Left lung (tissue), 10 donors: ENCODE data around the gene SEL1L. TPM values are rescaled to one million over a fixed set of nuclear protein-coding genes. Genes with fewer than 3 reads are reported as not detected.

ENCODE experiments used
- ATAC-seq: fragments of 200-7000 bp; cut with Tn5 transposase; one replicate; pipeline ENCODE4 v1.9.1; 2020; ENCODE audit warnings: moderate library complexity
- DNase-seq, 4 donors: peaks; one replicate each; pipeline ENCODE4 v3.0.0-alpha.2; 2013 to 2020
- H3K27ac ChIP-seq, 2 donors: fragments of 200-600 bp; sonication (generic) in 1 of 2; one replicate each; pipeline versions ENCODE4 v1.5.0 to v1.8.0; 2020 to 2021
- H3K27me3 ChIP-seq, 2 donors: fragments of 200-600 bp; sonication (generic) in 1 of 2; one replicate each; pipeline versions ENCODE4 v1.5.0 to v1.8.0; 2020 to 2021
- H3K36me3 ChIP-seq, 2 donors: fragments of 200-600 bp; sonication (generic) in 1 of 2; one replicate each; pipeline versions ENCODE4 v1.5.0 to v1.8.0; 2020 to 2021
- H3K4me1 ChIP-seq, 2 donors: fragments of 200-600 bp; one replicate each; pipeline ENCODE4 v1.8.0; 2021
- H3K4me3 ChIP-seq, 2 donors: fragments of 200-600 bp; sonication (generic) in 1 of 2; one replicate each; pipeline versions ENCODE4 v1.5.0 to v1.8.0; 2020 to 2021; ENCODE audit warnings: mild to moderate bottlenecking in 1 of 2
- H3K9me3 ChIP-seq, 2 donors: fragments of 200-600 bp; sonication (generic) in 1 of 2; one replicate each; pipeline versions ENCODE4 v1.5.0 to v1.8.0; 2020 to 2021
- intact Hi-C, 2 donors: fragments of 100-400 bp; cut with DNase I; formaldehyde crosslinking; loops; one replicate each; pipeline versions ENCODE4 v1.11.2 to v1.14.2; 2022
- polyA plus RNA-seq, 6 donors: library from polyadenylated mRNA; unstranded; fragments of 120-200 nt; gene quantifications; one replicate each; pipeline ENCODE4 v1.2.1, GENCODE V29; 2013; ENCODE audit not compliant: insufficient read length in 6 of 6
- total RNA-seq, 2 donors: library from RNA; stranded (reverse); fragmentation: NEBNext Ultra II Directional; extraction: Animal tissue kit (Norgen Biotek cat#: 25700); gene quantifications; one replicate each; pipeline ENCODE4 v1.2.1, GENCODE V29; 2021
- TF ChIP-seq, protein P1 (sequence below), 2 donors: fragments of 200-600 bp; sonication (generic) in 1 of 2; IDR thresholded peaks; one replicate each; pipeline versions ENCODE4 v1.5.0 to v1.8.0; 2021; ENCODE audit warnings: antibody characterized with exemption in 2 of 2
- donor health status: DM: no; HTN: yes; CAD: no.
- donor health status: DM: no; HTN: no; CAD: no.

SEL1L gene
- total and polyA plus RNA-seq, 8 donors = 57.7 to 112 (median 63.4) TPM

DNA sequence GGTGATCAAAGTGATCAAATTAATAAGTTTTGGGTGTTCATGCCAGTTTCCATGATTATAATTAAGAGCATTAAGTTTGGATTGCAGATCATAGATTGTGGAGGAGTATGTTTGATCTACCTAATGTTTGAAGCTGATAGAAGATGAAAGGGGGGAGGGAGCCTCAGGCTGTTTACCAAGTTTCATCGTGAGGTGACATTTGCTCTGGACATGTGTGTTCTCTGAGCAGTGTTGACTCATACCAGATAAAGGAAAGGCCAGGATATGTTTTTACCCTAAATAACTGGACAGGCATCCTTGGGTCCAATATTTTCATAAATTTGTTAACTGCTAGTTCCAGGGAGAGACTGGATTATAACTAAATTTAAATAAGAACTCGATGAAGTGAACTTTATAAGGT is 3.5 kb upstream of the SEL1L start:
- Histone ChIP-seq H3K4me1 (peaks cover 9 to 19% of the 10 kb centered on the region in 2 donors), H3K4me3 (no peak overlapping the region), H3K27me3 (peaks cover 0 to 22% of the 10 kb centered on the region in 2 donors), H3K36me3 (no peaks in the 10 kb centered on the region), H3K27ac (no peak overlapping the region), H3K9me3 (peaks cover 0 to 7% of the 10 kb centered on the region in 2 donors)
- ATAC-seq = no peak
- TF ChIP-seq, protein P1, sequence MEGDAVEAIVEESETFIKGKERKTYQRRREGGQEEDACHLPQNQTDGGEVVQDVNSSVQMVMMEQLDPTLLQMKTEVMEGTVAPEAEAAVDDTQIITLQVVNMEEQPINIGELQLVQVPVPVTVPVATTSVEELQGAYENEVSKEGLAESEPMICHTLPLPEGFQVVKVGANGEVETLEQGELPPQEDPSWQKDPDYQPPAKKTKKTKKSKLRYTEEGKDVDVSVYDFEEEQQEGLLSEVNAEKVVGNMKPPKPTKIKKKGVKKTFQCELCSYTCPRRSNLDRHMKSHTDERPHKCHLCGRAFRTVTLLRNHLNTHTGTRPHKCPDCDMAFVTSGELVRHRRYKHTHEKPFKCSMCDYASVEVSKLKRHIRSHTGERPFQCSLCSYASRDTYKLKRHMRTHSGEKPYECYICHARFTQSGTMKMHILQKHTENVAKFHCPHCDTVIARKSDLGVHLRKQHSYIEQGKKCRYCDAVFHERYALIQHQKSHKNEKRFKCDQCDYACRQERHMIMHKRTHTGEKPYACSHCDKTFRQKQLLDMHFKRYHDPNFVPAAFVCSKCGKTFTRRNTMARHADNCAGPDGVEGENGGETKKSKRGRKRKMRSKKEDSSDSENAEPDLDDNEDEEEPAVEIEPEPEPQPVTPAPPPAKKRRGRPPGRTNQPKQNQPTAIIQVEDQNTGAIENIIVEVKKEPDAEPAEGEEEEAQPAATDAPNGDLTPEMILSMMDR (IDR thresholded peaks at IDR 0.05) = no peak
- DNase-seq = no peak
- intact Hi-C loops = no loop called here

DNA sequence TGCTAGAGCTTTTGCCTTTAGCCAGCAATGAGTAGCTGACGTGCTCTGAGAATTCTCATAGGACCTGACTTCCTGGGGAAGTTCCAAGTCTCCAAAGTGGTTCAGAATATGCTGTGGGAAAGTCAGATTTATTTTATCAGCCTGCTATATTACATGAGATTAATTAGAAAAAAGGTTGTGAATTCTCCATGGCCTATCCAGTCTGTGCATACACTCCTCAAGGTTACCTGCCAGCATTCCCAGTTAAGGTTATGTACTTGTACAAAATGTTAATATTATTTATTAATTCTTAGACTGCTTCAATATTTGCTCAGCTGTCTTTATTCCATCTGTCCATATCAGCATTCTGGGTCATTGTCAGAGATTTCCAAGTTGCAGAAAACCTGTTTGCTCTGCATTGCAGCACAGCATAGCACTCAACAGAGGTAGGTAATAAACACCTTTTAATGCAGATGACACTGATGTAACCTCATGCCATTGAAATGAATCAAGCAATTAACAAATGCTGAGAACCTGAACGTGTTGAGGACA is 2.7 kb upstream of the SEL1L start:
- H3K4me1 ChIP-seq = peaks cover 10 to 28% of the 10 kb centered on the region in 2 donors
- H3K36me3 ChIP-seq = no peaks in the 10 kb centered on the region
- ATAC-seq (no peak), DNase-seq (no peak)
- intact Hi-C loops = no loop called here
- H3K9me3 ChIP-seq = peaks cover 0 to 7% of the 10 kb centered on the region in 2 donors
- TF ChIP-seq, protein P1 (IDR thresholded peaks at IDR 0.05) = no peak
- H3K27ac ChIP-seq = no peak overlapping the region
- no peak overlapping the region for H3K4me3 ChIP-seq
- peaks cover 0 to 19% of the 10 kb centered on the region in 2 donors for H3K27me3 ChIP-seq

DNA sequence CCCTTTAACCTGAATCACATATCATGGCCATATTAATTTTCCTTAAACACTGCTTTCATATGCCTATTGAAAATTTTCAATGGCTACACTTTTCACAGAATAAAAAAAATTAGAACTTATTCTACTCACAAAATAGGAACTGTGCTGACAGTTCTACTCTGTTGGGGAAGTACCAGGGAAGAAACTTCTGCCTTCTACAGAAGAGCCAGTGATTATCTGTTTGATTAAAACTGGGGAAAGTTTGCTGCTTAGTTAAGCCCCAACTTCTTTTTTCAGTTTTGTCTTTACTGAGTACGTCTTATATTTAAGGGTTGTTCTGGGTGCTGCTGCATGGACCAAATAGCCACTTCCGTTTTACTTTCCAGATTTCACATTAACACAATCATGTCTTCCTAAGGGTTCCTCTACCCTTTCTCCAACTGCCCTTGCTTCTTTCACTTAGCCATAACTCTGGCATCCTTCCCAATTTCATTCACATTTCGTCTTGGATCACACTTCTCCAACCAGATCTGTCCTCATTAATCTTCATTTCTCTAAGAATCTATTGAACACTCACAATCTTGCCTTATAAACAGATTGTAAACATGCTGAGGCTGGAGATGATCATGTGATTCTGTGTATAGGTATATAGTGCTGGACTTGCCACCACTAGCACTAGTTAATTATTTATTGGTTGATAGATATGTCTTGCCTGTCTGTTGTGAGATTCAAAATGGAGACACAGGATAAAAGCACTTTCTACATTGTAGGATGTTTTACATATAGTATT is 1.9 kb upstream of the SEL1L start:
- Histone ChIP-seq H3K4me3 (no peak overlapping the region), H3K36me3 (no peaks in the 10 kb centered on the region), H3K27ac (no peak overlapping the region), H3K4me1 (peaks cover 10 to 35% of the 10 kb centered on the region in 2 donors), H3K27me3 (peaks cover 0 to 12% of the 10 kb centered on the region in 2 donors), H3K9me3 (peaks cover 0 to 7% of the 10 kb centered on the region in 2 donors)
- intact Hi-C loops = no loop called here
- TF ChIP-seq, protein P1 (IDR thresholded peaks at IDR 0.05) = no peak
- no peak for DNase-seq
- no peak for ATAC-seq

DNA sequence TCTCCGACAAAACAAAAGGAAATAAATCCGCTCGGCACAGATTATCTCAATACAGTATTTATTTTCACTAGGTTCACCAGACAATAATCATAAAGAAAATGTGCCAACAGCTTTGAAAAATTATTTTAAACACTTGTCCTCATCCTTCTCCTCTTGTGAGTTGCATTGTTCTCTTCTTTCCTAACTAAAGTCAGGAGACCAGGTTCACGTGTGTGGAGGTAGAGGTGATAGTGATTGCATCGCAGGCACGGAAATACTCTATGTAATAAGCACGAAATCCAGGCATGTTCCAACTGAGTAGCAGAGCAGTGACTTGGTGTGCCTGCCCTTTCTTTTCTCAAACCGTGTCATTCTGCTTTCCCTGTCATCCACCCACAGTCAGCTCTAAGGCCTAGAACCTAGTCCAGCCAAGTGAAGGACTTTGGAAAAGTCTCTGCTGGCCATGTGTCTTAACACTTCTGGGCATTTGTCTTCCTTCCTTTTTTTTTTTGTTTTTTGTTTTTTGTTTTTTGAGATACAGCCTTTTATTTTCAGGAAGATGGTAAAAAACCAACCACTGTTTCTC is 939 bp upstream of the SEL1L start:
- Histone ChIP-seq H3K27me3 (peaks cover 0 to 2% of the 10 kb centered on the region in 2 donors), H3K36me3 (no peaks in the 10 kb centered on the region), H3K4me1 (peaks cover 10 to 45% of the 10 kb centered on the region in 2 donors), H3K27ac (peak overlapping the region in 1 of 2 donors; percentile 26), H3K9me3 (peaks cover 0 to 7% of the 10 kb centered on the region in 2 donors), H3K4me3 (no peak overlapping the region)
- intact Hi-C loops = no loop called here
- ATAC-seq = no peak
- TF ChIP-seq, protein P1 (IDR thresholded peaks at IDR 0.05) = no peak
- DNase-seq = no peak

DNA sequence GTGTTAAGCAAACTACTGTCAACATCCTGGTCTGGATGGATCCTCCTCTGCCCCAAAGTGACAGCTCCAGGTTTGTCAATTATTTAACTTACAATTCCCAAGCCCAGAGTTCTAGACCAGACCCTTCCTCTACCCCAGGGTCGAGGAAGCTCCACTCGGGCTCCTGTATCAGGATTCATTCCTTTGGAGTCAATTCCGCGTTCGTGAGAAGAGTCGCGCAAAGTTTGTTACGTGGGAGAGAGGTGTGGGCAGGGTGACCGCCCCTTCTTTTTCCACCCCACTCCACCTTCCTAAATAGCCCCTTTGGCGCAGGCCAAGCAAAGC is 479 bp downstream of the SEL1L start:
- intact Hi-C loops = no loop called here
- peaks cover 10 to 57% of the 10 kb centered on the region in 2 donors for H3K4me1 ChIP-seq
- no peak for ATAC-seq

More for the DNA sequence above, 479 bp downstream of the SEL1L start:
- no peak for DNase-seq
- Histone ChIP-seq H3K9me3 (peaks cover 0 to 4% of the 10 kb centered on the region in 2 donors), H3K27ac (peak overlapping the region in 1 of 2 donors; percentile 76), H3K36me3 (no peaks in the 10 kb centered on the region), H3K27me3 (no peaks in the 10 kb centered on the region), H3K4me3 (peak overlapping the region; percentile 75 to 97)
- TF ChIP-seq, protein P1 (IDR thresholded peaks at IDR 0.05) = no peak
